Ureter (tissue), 1 donor: ENCODE data around the gene COTL1. TPM values are rescaled to one million over a fixed set of nuclear protein-coding genes. Genes with fewer than 3 reads are reported as not detected.

Experiments
- DNase-seq: peaks from one replicate; pipeline ENCODE4 v3.0.0-alpha.2; 2020; ENCODE audit warnings: low spot score
- total RNA-seq: library from RNA; stranded (reverse); gene quantifications from one replicate; pipeline ENCODE4 v1.2.4, GENCODE V29; 2023
- donor health status: DM: yes; HTN: yes; CAD: no.

The COTL1 gene
- total RNA-seq, 1 donor from 2014 or later: 79.6 TPM

GRCh38 chr16:84596161-84596560 lies 21.7 kb downstream of the COTL1 start:
- no peak for DNase-seq

- DNase-seq: no peak
These were observed 22.8 kb downstream of the COTL1 start for GRCh38 chr16:84595052-84595481.

DNA sequence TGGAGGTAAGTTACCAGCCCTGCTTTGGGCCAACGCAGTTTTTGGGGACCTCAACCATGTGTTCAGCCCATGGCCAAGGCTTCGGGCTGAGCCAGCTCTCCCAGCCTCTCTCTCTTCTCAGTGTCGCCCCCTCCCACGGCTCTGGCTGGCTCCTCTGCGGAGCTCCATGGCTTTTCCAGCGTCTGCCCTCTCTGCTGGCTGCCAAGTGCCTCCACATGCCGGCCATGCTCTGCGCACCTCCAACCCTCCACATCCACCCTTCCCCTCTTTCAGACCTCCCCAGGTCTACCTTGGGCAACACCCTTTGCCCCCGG lies 23.2 kb downstream of the COTL1 start:
- DNase-seq: no peak

GRCh38 chr16:84593825-84594724 lies 23.8 kb downstream of the COTL1 start:
- no peak for DNase-seq

- DNase-seq: no peak
These were observed 25.2 kb downstream of the COTL1 start for GRCh38 chr16:84592718-84593117.

GRCh38 chr16:84589975-84590719 lies 27.7 kb downstream of the COTL1 start:
- DNase-seq: no peak

- DNase-seq: no peak
These were observed 28.9 kb downstream of the COTL1 start for GRCh38 chr16:84588991-84589390.

DNA sequence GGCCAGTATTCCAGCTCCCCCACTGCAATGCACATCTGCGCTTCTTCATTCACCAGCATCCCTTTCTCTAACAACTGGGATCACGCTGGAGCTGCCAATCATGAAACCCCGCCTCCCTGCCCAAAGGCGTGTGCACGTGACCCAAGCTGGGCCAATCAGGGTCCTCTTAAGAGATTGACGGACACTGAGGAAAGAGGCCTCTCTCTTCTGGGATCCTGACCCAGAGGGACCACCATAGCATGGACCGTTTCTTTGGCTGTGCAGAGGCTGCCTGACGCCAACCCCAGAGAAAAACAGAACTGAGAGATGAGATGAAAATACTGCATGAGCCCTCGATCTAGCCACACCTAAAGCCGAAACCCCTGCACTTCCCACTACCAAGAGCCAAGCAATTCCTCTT lies 32.0 kb downstream of the COTL1 start:
- no peak for DNase-seq

GRCh38 chr16:84585467-84585866 lies 32.4 kb downstream of the COTL1 start:
- DNase-seq: no peak

GRCh38 chr16:84584678-84585077 lies 33.2 kb downstream of the COTL1 start:
- no peak for DNase-seq

GRCh38 chr16:84583995-84584394 lies 33.9 kb downstream of the COTL1 start:
- no peak for DNase-seq

DNA sequence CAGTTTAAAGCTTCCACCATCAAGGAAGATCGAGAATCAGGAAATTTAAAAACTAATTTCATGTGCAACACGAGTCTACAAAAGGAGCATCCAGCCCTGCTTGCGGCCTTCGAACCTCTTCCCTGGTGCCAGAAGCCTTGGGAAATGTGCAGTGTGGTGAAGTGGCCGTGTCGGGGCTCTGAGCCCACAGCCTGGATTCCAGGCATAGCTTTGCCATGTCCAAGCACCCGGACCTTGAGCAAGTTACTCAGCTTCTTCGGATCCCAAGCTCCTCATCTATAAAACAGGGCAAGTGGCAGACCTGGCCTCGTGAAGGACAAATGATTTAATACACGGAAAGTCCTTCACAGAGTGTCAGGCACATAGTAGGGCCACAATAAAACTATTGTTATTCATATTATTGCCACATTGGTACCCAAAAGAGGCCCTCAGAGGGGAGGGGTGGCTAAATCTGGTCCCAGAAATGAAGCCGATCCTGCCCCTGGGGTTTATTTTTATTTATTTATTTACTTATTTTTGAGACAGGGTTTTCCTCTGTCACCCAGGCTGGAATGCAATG lies 34.8 kb downstream of the COTL1 start:
- no peak for DNase-seq

DNA sequence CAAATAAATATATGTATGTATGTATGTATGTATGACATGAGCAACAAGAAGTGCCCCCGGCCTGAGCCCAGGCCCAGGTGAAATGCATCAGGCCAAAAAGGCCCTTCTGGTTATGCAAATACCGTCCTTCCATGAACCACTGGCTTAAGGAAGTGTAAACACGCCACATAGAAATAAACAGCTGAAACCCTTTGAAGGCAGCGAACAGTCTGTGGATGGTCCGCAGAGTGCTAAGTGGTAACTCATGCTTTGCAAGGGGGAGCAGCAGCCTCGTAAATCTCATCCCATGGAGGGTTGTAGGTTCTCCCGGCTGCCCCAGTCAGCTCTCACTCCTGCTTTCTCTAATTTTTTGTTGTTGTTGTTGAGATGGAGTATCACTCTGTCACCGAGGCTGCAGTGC lies 36.7 kb downstream of the COTL1 start:
- no peak for DNase-seq

- DNase-seq: no peak
These were observed 37.9 kb downstream of the COTL1 start for GRCh38 chr16:84579936-84580335.

- DNase-seq: no peak
These were observed 39.2 kb downstream of the COTL1 start for GRCh38 chr16:84578538-84579126.

GRCh38 chr16:84577034-84577803 lies 40.7 kb downstream of the COTL1 start:
- DNase-seq: no peak

DNA sequence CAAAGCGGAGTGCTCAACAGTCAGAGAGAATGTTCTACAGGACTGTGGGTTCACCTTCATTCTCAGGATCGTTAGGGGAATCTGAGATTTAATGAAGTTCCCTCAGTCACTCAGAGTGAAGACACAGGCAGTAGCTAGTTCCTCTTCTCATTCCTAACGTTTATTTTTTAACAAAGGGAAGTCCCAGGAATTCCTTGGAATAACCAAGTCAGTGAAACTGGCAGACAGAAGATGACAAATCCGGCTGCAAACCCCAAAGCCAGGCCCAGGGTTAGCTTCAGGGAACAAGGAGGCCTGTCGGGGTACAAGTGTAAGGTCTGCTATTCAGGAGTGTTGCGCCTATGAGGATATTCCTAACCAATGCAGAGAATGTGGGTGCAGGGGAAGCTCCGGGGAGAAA lies 42.0 kb downstream of the COTL1 start:
- no peak for DNase-seq

DNA sequence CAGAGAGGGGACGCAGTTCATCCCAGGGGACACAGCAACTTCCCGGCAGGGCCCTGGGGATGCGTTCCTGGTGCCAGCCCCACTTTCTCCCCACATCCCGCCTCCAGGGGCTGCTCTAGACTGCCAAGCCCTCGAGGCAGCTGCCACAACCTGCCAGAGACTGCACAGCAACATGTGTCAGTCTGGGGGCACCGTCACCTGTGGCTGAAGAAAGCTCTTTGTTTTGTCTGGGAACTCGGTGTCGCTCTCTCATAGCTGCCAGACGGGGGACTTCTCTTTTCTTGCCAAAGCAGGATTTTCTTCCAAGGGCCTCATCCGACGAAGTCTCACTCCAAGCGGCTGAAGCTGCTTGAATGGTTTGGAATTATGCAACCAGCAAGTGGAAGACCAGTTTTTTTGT lies 43.7 kb downstream of the COTL1 start:
- DNase-seq: no peak

DNA sequence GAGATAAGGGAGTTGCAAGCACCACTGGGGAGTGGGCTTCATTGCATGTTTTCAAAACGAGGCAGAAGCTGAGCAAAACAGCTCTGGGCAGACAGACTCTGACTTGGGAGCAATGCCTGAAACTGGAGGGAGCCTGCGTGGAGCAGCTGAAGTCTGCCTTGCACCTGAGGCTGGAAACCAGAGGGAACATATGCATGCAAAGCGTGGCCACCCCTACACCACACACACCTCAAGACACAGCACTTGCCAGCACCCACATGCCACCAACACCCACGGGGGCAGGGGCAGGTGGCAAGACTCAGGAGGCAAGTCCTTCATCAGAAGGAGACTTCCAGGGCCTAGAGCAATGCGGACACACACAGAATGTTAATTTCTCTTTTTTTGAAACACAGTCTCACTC lies 45.8 kb downstream of the COTL1 start:
- no peak for DNase-seq

DNA sequence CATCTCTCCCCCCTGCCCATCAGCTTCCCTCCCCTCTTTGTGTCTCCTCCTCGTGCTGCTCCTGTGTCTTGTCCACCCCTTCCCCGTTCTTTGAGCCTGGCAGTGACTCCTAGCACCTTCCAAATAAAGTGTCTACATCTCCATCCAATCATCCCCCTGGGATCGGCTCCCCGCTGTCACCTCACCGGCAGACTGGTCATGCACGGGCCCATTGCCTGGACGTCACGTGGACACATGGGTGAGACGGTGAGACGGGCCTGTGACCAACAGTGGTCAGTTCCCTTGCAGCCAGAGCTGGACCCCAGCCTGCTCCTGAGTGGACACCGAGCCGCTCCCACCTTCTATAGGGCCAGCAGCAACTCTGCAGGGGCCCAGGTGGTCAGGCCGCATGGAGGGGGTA lies 46.4 kb downstream of the COTL1 start:
- no peak for DNase-seq

DNA sequence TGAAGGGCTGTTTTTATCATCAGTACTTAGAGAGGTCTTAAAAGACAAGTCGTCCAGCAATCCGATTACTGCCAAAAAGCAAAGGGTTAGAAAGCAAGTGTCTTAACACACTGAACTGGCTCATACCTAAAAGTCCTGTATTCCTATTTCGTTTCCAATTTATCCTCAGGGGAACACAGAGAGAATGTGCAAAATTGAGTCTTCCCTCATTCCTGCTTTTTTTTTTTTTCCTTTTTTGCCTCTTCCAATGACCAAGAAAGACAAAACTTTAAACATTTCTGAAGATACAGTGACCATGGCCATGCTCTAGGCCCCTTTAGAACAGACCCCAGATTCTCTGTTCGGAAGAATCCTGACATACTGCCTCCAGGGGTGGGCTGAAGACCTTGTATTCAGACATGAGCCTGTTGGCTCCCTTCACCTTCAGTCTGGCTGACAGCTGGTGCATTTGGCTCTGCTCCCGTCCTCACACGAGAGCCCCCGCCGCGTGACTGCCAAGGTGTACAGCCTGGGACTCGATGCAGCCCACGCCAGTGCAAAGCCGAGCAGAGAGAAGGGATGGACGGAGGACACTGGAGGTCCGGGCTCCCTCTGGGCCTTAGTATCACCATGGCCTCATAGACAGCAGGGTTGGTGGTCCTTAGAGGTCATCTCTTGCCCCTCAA lies 47.0 kb downstream of the COTL1 start:
- no peak for DNase-seq
